GM23338 (cell line): Measurements from ENCODE around the gene SLC30A5.
"Not testable (repeated sequence)": the region's sequence is repeated elsewhere in the genome, so short reads cannot be mapped to it uniquely, and the experiment has no call there.

Experiments used
- CREB1 ChIP-seq: fragments of 250-450 bp; sonication (Bioruptor Pico); IDR thresholded peaks from 2 replicates; pipeline ENCODE4 v1.5.0; 2020; ENCODE audit warnings: low read depth, mild to moderate bottlenecking, moderate library complexity
- EZH2 ChIP-seq: fragments of 200-600 bp; sonication (generic); IDR thresholded peaks from one replicate; pipeline ENCODE4 v1.8.0; 2017; ENCODE audit warnings: antibody characterized with exemption, mild to moderate bottlenecking, low read depth; ENCODE audit not compliant: unreplicated experiment
- EZH2phosphoT487 ChIP-seq: fragments of 200-600 bp; sonication (generic); IDR thresholded peaks from one replicate; pipeline ENCODE4 v1.8.1; 2018; ENCODE audit warnings: antibody characterized with exemption; ENCODE audit not compliant: unreplicated experiment
- JUNB ChIP-seq: IDR thresholded peaks from one replicate; pipeline ENCODE4 v1.6.1; 2016; ENCODE audit warnings: antibody characterized with exemption; ENCODE audit not compliant: unreplicated experiment
- POLR2AphosphoS5 ChIP-seq: IDR thresholded peaks from 2 replicates; pipeline ENCODE4 v1.6.1; 2016; ENCODE audit warnings: antibody characterized with exemption, low read depth
- REST ChIP-seq: IDR thresholded peaks from one replicate; pipeline ENCODE4 v1.6.1; 2018; ENCODE audit warnings: antibody characterized with exemption; ENCODE audit not compliant: unreplicated experiment
- STAT1 ChIP-seq: IDR thresholded peaks from one replicate; pipeline ENCODE4 v1.6.1; 2016; ENCODE audit warnings: antibody characterized with exemption; ENCODE audit not compliant: unreplicated experiment
- TF ChIP-seq, protein P1 (sequence below), 2 experiments: fragments of 200-600 bp in 1 of 2; sonication (generic) in 1 of 2; conservative IDR thresholded peaks; 2 replicates each; pipeline versions ENCODE4 v1.5.1 to v1.6.1; 2016 to 2017; ENCODE audit warnings: antibody characterized with exemption in 2 of 2, low read depth in 2 of 2, mild to moderate bottlenecking in 2 of 2, moderate library complexity in 1 of 2
- TF ChIP-seq, protein P2 (sequence below): IDR thresholded peaks from 2 replicates; pipeline ENCODE4 v1.6.1; 2016; ENCODE audit warnings: antibody characterized with exemption

- TF ChIP-seq, protein P1, sequence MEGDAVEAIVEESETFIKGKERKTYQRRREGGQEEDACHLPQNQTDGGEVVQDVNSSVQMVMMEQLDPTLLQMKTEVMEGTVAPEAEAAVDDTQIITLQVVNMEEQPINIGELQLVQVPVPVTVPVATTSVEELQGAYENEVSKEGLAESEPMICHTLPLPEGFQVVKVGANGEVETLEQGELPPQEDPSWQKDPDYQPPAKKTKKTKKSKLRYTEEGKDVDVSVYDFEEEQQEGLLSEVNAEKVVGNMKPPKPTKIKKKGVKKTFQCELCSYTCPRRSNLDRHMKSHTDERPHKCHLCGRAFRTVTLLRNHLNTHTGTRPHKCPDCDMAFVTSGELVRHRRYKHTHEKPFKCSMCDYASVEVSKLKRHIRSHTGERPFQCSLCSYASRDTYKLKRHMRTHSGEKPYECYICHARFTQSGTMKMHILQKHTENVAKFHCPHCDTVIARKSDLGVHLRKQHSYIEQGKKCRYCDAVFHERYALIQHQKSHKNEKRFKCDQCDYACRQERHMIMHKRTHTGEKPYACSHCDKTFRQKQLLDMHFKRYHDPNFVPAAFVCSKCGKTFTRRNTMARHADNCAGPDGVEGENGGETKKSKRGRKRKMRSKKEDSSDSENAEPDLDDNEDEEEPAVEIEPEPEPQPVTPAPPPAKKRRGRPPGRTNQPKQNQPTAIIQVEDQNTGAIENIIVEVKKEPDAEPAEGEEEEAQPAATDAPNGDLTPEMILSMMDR (conservative IDR thresholded peaks at IDR 0.05; ENCODE audit: low read depth in 2 of 2), result not testable (repeated sequence)
- TF ChIP-seq REST; POLR2AphosphoS5; STAT1; CREB1 (CRISPR knock-in tag); EZH2; EZH2phosphoT487; JUNB: not testable (repeated sequence)
- TF ChIP-seq, protein P2, sequence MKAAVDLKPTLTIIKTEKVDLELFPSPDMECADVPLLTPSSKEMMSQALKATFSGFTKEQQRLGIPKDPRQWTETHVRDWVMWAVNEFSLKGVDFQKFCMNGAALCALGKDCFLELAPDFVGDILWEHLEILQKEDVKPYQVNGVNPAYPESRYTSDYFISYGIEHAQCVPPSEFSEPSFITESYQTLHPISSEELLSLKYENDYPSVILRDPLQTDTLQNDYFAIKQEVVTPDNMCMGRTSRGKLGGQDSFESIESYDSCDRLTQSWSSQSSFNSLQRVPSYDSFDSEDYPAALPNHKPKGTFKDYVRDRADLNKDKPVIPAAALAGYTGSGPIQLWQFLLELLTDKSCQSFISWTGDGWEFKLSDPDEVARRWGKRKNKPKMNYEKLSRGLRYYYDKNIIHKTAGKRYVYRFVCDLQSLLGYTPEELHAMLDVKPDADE, result not testable (repeated sequence)
Observed at GRCh38 chr5:69045213-69045612, 48.6 kb upstream of the SLC30A5 start.
